Frontal cortex (tissue), 4 donors: ENCODE data around the gene PODXL. TPM values are rescaled to one million over a fixed set of nuclear protein-coding genes. Genes with fewer than 3 reads are reported as not detected.
"Not testable (repeated sequence)": the region's sequence is repeated elsewhere in the genome, so short reads cannot be mapped to it uniquely, and the experiment has no call there.

Experiments used
- DNase-seq, 2 donors: peaks; one replicate each; pipeline ENCODE4 v3.0.0; 2012; ENCODE audit warnings: low spot score in 2 of 2
- FAIRE-seq: peaks from 2 replicates; lab custom pipeline; 2012; peaks lifted over from hg19 to GRCh38; lab: Jason Lieb, UNC
- total RNA-seq: library from RNA; depleted of rRNA; stranded (reverse); fragments of >200 nt; gene quantifications from one replicate; pipeline ENCODE4 v1.2.3, GENCODE V29; 2014
- donor health status: control.
- donor health status: control.
- donor health status: control.

PODXL gene
- total RNA-seq, 1 donor from 2014 or later, result 9.4 TPM

- FAIRE-seq, result not testable (repeated sequence)
Observed at GRCh38 chr7:131462715-131463114, 93.7 kb downstream of the PODXL start.

GRCh38 chr7:131462059-131462458 lies 94.4 kb downstream of the PODXL start:
- FAIRE-seq, result no peak
- DNase-seq, result no peak

More at GRCh38 chr7:131462715-131463114, 93.7 kb downstream of the PODXL start:
- not testable (repeated sequence) for DNase-seq

- no peak for DNase-seq
- no peak for FAIRE-seq
Observed at GRCh38 chr7:131459256-131459655, 97.2 kb downstream of the PODXL start.

- no peak for FAIRE-seq
- no peak for DNase-seq
Observed at GRCh38 chr7:131456338-131456737, 100.1 kb downstream of the PODXL start.

- no peak for DNase-seq
- FAIRE-seq, result no peak
Observed at GRCh38 chr7:131455546-131455945, 100.9 kb downstream of the PODXL start.

- FAIRE-seq (no peak), DNase-seq (no peak)
Observed at GRCh38 chr7:131455001-131455400, 101.4 kb downstream of the PODXL start.

- FAIRE-seq (no peak), DNase-seq (no peak)
Observed at GRCh38 chr7:131454498-131454897, 101.9 kb downstream of the PODXL start.

Other genes starting within 250 kb of the PODXL start
- gene MKLN1, start 228.8 kb downstream of the PODXL start, total RNA-seq, result 45.7 TPM